Cerebellar nuclear complex (tissue), 1 donor: ENCODE measurements around the gene COLEC11.
"Not testable (repeated sequence)": the region's sequence is repeated elsewhere in the genome, so short reads cannot be mapped to it uniquely, and the experiment has no call there.

Source experiments
- DNase-seq, 2 experiments: peaks; one replicate each; lab custom pipeline; 2025; lab: John Stamatoyannopoulos, UW

Gene COLEC11

DNA sequence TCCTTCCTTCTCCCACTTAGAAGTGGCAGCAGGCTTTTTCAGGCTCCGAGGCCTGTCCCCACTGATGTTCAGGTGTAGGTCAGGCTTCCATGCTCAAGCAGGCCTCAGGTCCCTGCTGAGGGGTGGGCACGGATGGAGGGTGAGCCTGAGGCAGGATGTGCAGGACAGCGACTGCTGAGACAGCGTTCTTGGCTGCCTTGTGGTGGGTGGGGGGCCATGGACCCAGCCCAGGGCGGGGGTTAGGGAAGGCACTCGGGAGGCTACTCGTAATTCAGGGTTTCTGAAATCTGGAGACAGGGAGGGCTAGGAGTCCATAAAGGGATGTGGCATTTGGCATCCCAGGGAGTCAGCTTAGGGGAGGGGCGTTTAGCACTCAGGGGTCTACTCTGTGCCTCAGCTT is 30.3 kb downstream of the COLEC11 start:
- DNase-seq = no peak

DNA sequence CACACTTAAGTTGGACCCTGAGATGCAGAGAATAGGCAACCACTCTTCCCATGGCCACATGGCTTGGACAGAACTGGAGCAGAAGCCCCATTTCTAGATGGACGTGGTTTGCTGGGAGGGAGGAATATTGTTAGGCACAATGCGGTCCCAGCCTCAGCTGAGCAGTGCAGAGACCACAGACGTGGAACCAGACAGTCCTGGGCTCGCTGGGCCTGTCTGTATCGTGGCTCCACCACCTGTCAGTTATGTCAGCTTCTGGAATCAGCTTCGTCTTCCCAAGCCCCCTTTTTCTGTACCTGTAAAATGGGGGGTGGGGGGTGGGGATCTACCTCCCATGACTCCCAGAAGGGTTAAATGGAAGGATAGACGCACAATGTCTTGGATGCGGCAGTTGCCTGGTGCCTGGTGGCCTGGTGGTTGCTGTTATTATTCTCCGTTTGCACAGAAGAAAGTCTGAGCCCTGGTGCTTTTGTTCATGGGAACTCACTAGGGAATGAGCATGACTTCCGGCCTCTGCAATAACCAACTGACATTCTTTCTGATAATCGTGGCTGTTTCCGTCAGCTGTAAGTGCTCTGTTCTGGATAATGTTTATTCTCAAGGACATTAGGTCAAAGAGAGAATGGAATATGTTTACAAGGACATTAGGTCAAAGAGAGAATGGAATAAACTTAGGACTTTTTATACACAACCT is 31.4 kb downstream of the COLEC11 start:
- DNase-seq = no peak

DNA sequence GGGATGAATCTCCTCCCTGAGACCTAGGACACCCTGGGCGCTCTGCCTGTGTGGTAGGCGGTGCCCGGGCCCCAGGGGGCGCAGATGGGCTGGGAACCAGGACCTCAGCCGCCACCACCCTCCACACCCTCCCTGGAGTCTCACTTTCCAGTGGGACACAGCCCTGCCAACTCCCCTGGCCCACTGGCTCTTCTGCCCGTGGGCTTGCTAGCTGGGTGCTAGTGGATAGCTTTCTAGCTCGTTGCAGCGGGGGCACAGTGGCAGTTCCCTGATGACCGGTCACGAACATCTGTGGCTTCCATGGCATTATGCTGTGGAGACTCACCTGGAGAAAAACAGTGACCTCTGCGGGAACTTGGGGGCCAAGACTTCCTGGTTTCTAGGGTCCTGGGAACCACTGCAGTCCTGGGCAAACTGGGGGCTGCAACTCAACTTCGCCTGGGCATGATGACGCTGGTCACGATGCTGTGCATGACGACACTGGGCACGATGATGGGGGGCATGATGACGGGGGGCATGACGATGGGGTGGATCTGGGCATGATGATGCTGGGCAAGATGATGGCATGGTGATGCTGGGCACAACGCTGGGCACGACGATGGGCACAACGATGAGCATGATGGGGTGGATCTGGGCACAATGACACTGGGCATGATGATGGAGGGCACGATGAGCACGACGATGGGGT is 32.0 kb downstream of the COLEC11 start:
- DNase-seq = no peak

DNA sequence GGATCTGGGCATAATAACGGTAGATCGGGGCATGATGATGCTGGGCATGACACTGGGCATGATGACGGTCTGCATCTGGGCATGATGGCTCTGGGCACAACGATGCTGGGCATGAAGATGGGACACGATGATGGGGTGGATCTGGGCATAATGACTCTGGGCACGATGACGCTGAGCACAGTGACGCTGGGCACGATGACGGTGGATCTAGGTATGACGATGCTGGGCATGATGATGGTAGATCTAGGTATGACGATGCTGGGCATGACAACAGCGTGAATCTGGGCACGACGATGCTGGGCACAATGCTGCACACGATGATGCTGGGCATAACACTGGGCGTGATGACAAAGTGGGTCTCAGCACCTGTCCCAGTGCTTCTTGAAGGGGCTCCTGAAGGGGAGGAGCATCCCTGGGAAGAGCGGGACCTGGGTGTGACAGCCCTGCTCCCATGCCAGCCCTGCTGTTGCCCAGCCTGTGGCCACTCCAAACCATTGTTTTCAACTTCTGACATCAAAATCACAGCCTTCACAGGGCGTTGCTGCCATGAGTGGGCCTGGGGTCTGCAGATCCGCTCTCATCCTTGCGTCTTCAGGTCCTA is 32.7 kb downstream of the COLEC11 start:
- DNase-seq = no peak

DNA sequence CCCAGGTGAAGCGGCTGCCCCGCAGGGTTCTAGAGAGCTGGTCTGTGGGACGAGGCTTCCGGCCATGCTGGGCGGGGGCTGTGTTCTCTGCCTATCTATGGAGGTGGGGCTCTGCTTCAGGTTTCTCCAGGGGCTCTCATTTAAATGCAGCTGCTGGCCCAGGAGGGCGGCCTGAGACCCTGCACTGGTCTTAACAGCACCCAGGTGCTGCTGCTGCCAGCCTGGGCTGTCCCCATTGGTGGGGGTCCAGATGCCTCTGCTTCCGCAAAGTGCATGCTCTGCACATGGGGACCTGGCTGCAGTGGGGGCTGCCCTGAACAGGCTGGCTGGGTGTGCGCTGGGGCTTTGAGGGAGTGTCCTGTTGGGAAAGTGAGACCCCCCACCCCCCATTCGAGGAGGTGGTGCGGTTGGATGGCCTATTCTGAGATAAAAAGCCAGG is 33.3 kb downstream of the COLEC11 start:
- DNase-seq = no peak

DNA sequence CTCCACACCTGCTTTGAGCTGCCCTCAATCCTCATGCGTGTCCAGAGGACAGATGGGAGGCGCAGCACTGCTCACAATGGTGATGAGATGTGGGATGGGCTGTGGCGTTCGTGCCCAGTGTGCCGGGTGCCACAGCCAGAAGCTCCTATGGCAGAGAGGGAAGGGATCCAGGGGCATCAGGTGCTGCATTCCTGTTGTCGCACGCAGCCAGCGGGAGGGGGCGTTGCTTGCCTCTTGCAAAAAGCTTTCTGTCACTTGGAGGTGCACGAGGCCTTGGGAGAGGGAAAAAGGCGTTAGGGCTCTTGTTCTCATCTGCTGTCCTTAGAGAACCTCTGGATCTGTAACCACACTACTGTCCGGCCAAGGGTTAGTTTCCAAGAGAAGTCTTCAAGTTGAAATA is 33.9 kb downstream of the COLEC11 start:
- no peak for DNase-seq

DNA sequence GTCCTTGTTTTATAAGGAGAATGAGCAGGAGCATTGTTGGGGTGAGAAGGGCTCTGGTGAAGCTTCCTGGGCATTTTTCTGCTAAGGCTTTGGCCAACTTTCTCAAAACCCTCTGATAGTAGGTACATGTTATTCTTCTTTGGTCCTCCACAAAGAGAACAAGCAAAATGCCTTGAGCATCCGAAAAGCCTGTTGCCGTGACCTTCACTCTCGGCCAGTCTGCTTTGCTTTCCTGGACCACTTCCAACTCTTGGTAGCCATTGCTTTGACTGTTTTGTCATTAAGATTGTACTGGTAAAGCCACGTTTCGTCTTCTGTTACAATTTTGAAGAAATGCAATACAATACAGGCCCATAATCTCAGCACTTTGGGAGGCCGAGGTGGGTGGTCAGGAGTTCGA is 35.7 kb downstream of the COLEC11 start:
- no peak for DNase-seq

DNA sequence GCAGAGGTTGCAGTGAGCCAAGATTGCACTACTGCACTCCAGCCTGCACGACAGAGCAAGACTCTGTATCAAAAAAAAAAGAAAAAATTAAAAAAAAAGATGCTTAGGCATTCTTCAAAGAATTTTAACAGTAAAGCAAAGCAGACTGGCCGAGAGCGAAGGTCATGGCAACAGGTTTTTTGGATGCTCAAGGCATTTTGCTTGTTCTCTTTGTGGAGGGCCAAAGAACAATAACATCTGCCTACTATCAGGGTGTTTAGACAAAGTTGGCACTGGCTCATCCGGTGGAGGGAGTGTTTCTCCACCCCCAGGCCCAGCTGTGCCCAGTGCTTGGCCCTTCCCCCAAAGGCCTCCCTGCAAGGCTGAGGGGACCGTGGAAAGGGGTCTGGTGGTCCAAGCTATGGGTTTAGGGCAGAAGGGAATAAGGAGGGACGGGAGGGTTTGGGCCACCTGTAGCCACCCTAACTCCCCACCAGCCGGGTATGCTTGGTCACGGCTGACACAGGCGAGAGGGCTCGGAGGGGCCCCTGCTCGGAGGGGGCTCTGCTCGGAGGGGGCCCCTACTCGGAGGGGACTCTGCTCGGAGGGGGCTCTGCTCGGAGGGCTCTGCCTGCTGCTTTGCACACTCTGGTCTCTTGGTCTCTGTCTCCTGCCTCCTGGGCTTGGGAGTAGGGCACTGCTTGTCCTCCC is 36.4 kb downstream of the COLEC11 start:
- no peak for DNase-seq

DNA sequence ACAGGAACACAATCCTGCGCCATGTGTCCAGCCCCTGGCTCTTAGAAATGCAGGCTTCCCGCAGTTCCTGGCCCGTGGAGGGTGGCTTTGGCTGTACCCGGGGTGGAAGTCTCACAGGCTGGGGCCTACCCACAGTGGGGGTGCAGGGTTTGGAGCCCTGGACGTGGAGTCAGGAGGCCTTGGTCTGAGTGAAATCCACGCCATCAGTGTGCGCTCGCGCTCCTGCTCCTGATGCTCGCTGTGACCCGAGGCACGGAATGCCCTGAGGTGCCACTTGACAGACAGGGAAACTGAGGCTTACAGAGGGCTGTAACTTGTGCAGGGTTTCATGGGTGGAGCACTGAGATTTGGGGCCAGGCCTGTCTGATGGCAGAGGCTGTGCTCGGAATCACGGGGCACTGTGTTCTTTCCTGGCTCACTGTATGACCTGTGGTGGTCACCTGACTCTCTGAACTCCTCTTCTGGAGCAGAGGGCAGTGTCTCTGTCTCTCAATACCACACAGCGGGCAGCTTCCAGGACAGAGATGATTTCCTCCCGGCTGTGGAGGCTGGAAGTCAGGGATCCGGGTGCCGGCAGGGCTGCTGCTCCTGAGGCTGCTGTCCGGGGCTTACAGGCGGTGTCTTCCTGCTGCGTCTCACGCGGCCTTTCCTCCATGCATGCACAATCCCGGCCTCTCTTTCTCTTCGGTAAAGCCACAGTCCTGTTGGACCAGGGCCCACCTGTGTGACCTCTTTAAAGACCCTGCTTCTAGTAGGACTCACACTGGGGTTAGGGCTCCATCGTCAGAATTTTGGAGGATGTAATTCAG is 37.1 kb downstream of the COLEC11 start:
- DNase-seq = no peak

DNA sequence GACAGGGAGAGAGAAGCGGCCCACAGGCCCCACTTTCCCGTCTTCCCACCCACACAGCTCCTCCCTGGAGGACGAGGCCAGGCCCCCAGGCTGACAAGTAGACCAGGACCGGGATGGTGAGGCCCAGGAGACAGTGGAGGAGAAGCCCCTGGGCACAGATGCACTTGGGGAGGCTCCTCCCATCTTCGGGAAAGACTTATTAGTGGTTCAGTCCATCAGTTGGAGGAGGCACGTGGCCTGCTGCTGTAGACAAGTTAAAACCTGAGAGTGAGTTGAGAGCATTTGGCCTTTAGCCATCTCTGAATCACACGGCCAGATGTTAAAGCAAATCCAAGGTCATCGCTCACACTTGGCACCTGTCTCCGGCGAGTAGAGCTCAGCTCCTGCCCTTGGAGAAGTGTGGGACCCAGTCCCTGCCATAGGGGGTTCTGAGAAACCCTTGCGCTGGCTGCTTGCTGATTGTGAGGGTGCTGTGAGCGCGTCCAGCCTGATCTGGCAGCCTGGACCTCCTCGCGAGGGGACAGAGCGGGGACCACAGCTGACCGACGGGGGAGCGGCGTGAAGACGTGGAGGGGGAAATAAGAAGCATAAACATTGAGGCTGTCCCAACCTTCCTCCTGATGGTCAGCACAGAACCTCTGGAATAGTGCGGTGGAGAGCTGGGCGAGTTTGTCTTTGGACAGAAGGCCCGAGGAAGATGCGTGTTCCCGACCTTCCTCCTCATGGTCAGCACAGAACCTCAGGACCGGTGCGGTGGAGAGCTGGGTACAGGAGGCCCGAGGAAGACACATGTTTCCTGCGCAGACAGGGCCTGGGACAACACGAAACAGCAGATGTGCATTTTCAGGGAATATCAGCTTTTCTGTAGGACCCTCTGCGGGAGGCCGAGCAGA is 38.4 kb downstream of the COLEC11 start:
- no peak for DNase-seq

DNA sequence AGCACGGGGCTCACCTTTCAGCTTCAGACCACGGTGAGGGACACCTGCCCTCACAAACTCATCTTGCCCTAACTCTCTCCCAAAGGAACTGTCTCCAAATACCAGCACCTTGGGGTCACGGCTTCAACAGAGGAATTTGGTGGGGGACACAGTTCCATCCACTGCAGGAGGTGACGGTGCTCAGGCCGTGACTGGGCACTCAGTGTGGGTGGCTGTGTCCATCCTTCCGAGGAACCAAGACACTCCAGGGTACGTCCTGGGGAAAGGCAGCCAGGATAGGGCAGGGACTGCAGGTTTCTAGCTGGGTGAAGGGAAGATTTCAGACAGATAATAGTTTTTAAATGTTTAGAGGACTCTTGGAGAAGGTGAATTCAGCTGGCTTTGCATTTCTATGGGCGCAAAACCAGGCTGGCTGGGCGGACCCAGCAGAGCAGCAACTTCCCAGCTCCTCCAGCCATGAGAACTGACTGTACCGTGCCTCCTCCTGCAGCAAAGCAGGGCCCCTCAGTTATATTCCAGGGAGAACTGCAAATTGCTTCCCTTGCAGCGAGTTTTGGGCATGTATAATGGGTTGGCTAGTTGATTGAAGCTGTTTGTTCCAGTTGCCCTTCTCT is 39.2 kb downstream of the COLEC11 start:
- DNase-seq = no peak

DNA sequence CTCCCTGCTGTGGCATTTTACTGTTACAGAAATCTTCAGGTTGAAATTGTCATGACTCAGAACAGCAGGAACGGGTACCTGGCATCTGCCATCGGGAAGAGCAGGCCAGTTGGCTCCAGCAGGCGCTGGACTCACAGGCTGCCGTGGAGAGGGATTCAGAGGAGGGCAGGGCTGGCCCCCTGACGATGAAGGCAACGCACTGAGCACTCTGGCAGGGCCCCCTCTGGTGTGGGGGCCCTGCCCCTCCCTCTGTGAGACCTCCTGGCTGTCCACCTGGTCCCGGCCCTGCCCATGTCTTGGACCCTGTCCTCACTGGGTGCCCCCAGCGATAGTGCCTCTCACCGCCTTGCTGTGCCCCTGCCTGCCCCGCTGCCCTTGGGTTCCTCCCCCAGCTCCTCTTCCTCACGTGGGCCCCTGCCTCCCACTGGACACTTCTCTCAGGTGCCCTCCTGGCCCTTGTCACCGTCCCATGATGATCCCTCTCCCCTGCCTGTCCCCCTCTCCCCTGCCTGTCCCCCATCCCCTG is 39.7 kb downstream of the COLEC11 start:
- DNase-seq = peak in 1 of 2 experiments; percentile 71

DNA sequence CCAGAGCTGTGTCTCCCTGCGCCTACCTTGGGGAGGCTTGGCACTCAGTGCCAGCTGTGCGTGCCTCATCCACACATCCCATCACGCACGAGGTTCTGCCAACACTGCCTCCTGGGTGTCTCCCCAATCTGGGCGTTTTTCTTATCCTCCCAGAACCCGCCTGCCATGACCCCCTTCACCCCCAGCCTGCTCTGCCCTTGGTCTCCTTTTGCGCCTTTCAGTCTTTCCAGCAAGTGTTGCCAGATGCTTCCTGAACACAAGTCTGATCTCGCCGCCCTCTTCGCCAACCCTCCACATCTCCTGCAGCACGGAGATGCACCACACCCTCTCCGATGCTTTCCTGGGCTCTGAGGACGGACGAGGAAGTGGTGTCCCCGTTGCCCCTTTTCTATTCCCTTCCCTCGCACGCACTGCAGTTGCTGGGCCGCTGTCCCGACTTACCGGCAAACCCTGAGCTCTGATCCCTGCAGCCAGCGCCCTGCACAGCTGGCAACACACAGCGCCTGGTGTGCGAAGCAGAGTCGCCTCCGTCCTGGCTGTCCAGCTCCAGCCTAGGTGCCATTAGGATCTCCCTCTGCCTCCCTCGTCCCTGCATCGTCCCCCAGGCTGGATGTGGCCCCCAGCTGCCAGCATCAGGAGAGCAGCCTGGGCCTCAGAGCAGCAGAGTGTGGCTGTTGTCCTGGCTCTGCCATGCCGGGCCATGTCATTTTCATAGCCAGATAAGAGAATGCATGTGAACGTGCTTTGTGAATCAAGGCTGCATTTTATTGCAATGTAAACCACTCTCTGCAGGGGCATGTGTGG is 40.5 kb downstream of the COLEC11 start:
- no peak for DNase-seq

DNA sequence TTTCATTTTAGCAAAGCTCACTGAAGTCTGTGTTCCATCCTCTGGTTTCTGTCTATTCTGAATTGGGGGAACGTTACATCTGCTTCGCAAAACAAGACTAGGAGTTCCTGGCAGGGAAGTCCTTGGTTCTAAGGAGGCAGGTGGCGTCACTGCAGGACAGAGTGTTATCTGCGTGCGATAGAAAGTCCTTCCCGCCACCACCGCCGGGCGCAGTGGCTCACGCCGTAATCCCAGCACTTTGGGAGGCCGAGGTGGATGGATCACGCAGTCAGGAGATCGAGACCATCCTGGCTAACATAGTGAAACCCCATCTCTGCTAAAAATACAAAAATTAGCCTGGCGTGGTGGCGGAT is 41.0 kb downstream of the COLEC11 start:
- DNase-seq = not testable (repeated sequence)

DNA sequence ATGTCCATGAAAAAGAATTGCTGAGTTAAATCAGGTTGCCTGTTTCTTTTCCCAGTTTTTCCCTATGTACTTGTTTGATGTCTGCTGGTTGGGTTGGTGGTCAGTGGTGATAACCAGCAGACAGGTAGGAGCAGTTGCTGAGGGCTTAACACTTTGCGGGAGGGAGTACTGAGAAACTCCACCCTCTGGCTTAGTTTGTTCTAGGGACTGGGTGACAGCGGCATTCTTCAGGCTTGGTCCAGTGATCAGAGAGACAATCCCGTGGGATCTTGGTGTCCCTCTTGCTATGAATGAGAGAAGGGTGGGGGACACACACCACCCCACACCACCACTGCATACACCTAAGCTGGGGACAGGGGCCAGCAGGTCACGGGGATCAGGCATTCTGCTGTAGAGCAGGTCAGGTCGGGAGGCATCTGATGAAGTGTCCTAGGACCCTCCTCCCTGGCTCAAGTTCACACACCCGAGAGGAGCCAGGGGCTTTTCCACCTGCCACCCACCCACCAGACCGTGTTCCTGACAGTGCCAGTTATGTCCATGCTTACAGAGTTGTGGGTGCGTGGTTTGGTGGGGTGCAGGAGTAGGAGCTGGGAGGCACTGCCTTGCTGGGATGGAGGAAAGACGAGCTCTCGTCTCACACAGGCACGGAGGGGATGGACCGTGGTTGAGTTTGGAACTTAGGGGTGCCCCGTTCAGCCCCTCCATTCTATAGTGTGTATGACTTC is 41.8 kb downstream of the COLEC11 start:
- DNase-seq = no peak

DNA sequence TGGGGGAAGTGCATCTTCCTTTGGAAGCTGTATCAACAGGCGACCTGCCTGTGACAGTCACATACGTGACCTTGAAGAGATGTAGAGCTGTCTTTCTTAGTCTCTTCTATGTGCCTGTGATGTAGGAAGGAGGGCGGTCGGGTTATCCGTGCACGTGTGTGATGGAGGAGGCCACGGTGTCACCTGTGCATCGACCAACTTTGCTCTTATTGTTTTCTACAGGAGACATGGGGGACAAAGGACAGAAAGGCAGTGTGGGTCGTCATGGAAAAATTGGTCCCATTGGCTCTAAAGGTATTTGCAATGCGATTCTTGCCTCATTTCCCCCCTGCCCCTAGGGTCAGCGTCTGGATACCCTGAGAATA is 42.4 kb downstream of the COLEC11 start:
- DNase-seq = no peak

DNA sequence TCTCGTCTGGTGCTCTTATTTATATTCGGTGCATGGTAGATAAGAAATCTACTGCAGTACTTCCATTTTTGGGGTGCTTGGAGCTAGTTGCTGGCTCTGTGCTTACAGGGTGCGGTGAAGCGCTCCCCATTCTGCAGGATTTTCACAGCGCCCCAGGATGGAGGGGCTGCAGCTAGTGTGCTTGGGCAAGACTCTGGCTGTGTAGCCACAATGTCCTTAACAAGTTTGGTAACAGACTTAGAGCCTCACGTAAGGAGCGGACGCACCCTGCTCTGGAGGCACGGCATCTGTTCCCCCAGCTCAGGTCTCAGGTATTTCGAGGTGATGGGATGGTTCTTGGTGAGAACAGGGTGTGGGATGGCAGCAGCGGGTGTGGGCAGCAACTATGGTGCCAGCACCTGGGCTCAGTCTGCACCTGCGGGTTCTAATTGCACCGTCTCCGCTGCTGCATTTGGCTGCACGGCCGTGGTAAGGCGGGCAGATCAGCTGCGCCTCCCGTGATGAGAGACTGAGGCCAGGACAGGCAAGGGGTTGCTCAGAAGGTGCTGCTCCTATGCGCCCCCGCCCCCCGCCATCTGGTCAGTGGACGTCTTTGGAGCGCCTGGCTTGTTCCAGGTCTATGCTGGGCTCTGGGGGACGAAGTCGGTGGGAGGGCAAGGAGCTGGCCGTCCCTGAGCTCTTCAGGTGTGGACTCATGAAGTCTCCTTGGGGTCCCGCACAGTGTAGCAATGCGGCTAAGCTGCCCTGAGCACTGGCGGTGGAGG is 43.0 kb downstream of the COLEC11 start:
- no peak for DNase-seq

DNA sequence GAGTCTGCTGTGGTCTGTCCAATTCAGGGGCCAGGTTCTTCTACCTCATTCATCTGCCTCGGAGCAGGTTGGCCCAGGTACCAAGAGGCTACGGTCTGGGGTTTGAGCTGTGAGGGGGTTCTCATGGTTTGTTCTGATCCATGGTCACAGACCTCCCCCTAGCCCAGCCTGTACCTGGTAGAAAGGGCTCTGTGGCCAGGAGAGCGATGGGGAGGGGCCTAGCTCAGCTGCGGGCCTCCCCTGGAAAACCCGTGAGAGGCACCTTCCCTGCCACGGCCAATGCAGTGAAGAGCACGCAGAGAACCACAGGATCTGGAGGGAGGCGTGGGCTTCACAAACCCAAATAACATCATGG is 43.5 kb downstream of the COLEC11 start:
- DNase-seq = no peak
